ENCODE data around the gene VILL.
A peak's percentile ranks its signal among the peaks of the same experiment; 100 is the strongest.
"Not testable (repeated sequence)": the region's sequence is repeated elsewhere in the genome, so short reads cannot be mapped to it uniquely, and the experiment has no call there.

The VILL gene

GRCh38 chr3:37986479-37987314 lies 3.9 kb upstream of the VILL start:
- peak; percentile 74 for DNase-seq (ENCODE audit: low read depth)

DNA sequence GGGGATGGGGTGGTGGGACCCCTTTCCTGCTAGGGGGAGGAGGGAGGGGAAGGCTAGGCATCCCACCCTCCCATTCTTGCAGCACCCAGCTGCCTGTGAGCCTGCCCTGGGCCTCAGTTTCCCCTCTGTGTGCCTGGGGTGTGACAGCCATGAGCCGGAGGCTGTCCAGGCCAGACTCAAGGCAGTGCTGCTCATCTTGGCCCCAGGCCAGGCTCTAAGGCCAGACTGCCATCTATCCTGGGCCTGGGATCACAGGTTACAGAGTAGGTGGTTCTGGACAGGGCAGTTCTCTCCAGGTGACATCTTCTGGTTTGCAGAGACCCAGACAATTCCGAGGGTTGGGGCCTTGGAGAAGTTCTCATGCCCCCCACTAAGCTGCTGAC lies 3.3 kb upstream of the VILL start:
- DNase-seq (ENCODE audit: low read depth): no peak

- DNase-seq (ENCODE audit: low read depth): no peak
Measured at GRCh38 chr3:37987751-37988179, 2.8 kb upstream of the VILL start.

- DNase-seq (ENCODE audit: low read depth): not testable (repeated sequence)
Measured at GRCh38 chr3:37988376-37988775, 2.2 kb upstream of the VILL start.

DNA sequence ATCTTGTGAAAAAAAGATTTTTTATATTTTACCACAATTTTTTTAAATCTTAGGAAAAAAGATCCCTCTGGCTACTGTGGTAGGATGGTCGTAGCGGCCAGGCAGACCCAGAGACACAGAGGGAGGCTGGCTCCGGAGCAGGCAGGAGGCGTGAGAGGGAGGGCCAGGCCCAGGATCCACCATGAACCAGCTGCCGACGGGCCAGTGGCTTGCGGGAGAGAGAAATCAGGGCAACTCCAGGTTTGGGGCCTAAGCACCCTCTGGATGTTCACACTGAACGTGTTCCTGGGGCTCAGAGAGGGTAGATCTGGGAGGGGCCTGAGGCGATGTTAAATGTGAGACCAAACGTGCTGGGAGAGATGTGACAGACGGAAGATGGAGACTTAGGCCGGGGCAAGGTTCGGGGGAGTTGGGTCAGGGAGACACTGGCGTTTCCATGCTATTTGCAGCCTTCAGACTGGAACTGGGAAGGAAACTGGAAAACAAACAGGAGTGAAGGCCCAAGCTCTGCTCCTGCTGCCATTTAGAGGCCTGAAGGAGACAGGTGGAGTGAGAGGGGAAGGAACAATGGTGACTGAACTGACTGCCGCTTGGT lies 1.6 kb upstream of the VILL start:
- no peak for DNase-seq (ENCODE audit: low read depth)

DNA sequence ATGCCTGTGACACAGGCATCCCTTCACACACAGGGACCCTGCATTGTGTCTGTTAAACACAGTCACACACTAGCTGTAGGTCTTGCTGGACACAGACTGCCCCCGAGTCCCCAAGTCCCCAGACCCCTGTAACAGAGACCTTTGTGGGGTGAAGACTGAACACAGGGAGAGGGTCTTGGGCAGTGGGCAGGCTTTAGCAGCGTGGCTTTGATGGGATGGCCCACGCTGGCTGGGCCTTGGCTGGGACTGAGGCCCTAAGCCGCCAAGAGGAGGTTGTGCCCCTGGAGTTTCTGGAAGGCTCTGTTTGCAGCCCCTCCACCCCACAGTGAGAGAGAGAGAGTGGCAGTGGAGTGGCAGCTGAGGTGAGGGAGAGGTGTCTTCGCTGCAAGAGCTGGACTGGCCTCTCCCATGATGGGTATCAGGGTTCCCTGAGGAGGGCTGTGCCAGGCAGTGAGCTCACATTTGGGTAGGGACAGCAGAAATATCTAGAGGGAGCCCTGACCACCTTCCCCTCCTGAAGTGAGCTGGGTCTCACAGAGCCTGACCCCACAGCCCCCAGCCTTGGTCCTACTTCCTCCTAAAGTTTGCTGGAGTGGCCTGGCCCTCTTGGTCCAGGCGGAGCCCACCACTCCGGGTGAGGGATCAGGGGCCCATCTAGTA lies 635 bp upstream of the VILL start:
- no peak for DNase-seq (ENCODE audit: low read depth)

- no peak for DNase-seq (ENCODE audit: low read depth)
Measured at GRCh38 chr3:37991109-37991508, 523 bp downstream of the VILL start.

GRCh38 chr3:37991823-37992222 lies 1.2 kb downstream of the VILL start:
- DNase-seq (ENCODE audit: low read depth): no peak

DNA sequence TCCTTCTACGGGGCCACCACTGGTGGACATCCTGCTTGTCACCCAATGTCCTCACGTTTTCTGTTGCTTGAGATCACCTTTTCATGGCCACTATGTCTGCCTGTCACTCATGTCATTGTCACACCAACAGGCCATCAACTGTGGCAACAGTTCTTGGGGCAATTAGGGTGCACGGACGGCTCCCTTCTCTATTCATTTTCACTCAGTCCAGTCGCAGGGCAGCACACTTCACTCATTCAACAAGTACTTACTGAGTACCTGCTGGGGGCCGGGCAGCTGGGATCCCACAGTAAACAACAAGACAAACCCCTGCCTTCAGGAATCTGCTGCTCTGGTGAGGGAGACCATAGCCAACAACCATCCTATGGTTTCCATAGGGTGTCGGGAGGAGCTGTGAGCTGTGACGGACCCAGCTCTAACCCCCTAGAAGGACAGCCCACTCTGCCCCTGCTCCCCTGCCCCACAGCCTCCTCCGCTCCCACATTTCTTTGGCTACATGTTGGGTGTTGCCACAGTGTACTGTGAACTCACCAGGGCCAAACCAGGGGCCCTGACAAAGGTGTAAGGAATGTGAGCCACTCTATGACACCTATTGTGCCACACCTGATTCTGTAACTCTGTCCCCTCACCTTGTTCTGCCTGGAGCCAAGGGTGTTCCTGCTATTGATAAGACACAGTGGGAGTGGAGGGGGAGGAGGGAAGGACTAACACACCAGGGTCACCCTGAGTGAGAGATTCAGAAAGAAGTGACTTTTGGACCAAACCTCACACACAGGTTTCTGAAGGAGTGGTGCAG lies 1.9 kb downstream of the VILL start:
- no peak for DNase-seq (ENCODE audit: low read depth)

GRCh38 chr3:37993067-37993455 lies 2.5 kb downstream of the VILL start:
- DNase-seq (ENCODE audit: low read depth): no peak

GRCh38 chr3:37993460-37993819 lies 2.9 kb downstream of the VILL start:
- no peak for DNase-seq (ENCODE audit: low read depth)

- DNase-seq (ENCODE audit: low read depth): peak; percentile 76
Measured at GRCh38 chr3:37993820-37994638, 3.4 kb downstream of the VILL start.

DNA sequence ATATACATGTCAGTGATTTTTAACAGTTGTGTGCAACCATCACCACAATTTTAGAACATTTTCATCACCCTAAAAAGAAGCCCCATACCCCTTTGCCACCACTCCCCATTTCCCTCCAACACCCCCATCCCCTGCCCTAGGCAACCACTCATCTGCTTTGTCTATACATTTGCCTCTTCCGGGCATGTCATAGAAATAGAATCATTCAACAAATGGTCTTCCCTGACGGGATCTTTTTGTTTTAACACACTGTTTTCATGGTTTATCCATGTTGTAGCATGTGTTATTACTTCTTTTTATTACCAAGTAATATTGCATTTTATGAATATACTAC lies 4.0 kb downstream of the VILL start:
- DNase-seq (ENCODE audit: low read depth): no peak

DNA sequence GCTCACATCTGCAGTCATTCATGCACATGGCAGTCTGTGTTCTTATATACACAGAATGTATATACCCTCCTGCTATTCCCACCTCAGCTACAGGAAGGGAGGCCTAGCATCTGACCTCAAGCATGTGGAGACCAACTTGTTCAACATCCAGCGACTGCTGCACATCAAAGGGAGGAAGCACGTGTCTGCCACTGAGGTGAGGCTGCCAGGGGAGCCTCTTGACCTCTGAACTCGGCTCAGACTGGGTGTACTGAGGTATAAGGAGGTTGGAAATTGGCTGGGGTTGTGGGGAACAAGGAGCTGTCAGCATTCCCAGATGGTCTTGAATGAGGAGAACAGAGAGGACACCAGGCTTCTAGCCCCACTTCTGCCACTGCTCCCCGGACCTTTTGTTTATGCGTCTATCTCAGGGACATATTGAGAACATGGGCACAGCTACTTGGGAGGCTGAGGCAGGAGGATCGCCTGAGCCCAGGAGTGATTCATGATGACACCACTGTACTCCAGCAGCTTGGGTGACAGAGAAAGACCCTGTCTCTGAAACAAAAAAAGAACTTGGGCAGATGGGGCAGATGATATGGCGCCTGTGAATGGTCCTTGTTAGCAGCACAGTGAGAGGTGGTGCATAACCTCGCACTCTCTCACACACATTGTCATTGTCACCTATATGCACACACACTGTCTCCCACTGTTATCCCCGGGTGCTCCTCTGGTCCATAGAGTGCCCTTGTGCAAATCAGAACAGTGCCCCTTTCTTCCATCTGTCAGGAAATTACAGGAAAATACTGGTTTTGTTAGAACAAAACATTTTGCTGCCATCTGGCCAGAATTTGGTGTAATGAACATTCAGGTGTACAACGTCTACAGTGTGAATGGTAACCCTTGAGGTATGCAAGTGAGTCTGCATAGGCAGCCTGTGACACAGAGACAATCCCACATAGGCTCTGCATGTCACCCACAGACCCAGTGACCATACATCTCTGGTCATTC lies 5.4 kb downstream of the VILL start:
- DNase-seq (ENCODE audit: low read depth): no peak

DNA sequence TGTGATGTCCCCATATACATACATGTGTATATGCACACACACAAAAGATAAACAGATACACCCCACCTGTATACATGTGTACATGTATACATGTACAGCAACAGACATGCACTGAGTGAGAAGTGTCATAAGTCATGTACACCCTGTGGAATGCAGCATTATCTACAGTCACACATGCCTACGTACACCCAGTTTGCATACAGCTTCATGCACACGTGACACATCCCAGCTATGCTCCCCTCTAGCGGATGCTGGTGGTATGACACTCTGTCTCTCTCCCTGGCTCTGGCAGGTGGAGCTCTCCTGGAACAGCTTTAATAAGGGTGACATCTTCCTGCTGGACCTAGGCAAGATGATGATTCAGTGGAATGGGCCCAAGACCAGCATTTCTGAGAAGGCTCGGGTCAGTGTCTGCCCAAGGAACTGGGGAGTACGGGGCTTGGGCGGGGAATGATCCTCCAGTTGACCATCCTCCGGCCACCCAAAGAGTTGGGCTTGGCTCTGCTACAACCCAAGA lies 6.3 kb downstream of the VILL start:
- DNase-seq (ENCODE audit: low read depth): peak; percentile 70

- DNase-seq (ENCODE audit: low read depth): no peak
Measured at GRCh38 chr3:37997342-37997741, 6.8 kb downstream of the VILL start.

DNA sequence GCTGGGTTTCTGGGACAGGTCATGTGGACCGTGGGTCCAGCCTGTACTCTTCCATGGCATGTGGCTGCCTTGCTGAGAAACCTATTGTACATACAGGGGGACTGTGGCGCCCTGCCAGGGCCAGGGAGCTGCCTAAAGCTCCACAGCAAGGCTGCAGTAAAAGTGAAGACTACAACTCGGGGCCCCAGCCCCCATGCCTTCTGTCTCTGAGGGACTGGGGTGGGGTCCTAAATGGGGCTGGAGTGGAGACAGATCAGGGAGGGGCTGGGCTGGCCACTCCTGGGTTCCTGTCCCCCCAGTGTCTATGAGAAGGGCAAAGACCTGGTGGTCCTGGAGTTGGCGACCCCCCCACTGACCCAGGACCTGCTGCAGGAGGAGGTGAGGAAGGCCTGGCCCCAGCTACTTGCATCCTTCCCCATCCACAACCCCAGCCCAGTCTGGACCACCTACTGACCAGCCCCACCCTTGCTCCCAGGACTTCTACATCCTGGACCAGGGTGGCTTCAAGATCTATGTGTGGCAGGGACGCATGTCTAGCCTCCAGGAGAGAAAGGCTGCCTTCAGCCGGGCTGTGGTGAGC lies 7.3 kb downstream of the VILL start:
- no peak for DNase-seq (ENCODE audit: low read depth)

GRCh38 chr3:37999836-38000235 lies 9.2 kb downstream of the VILL start:
- no peak for DNase-seq (ENCODE audit: low read depth)

DNA sequence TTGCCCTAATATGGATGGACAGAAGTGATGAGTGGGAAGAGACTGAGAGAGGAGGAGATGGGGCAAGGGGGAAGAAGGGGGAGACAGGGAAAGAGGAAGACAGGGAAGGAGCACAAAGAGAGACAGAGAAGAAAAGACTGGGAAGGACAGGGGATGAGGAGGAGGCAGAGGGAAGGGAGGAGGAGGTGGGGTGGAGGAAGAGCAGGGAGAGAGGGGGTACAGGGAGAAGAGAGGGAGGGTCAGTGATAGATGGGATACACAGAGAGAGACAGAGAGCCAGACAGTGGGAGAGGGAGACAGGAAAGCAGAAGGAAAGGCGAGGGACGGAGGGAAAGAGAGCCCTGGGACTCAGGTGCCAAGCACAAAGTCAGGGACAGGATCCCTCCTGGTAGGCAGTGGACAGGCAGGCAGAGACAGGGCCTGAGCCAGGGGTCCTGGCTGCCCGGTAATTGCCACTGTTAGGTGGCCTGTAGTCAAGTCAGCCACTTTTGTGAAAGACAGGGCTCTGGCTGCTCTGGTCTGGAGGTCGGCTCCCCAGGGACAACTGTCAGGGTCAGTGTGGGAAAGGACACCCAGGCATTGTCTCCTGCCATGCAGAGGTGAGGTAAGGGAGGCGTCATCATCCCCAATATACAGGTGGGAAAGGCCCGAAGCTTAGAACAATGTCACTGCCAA lies 9.8 kb downstream of the VILL start:
- no peak for DNase-seq (ENCODE audit: low read depth)

Measured in CMK (cell line).